ENCODE measurements around the gene USP3.

GRCh38 chr15:63519548-63520178 lies 15.3 kb downstream of the USP3 start:
- TF ChIP-seq CTCF (IDR thresholded peaks at IDR 0.05) (no peak), POLR2A (IDR thresholded peaks at IDR 0.05) (no peak)

Data from body of pancreas (tissue), 4 donors.